Gastrocnemius medialis (tissue), 4 donors: ENCODE results near the gene MON1A.

ENCODE experiments used
- CTCF ChIP-seq, 5 experiments: fragments of 450-650 bp in 3 of 5; fragments of 200-600 bp in 2 of 5; sonication (generic) in 2 of 5; IDR thresholded peaks in 4 of 5; conservative IDR thresholded peaks in 1 of 5; 1 replicate in 4 of 5; 2 replicates in 1 of 5; pipeline ENCODE4 v1.5.1; 2016 to 2019; ENCODE audit warnings: antibody characterized with exemption in 5 of 5, mild to moderate bottlenecking in 3 of 5, moderate library complexity in 3 of 5
- POLR2A ChIP-seq, 2 donors: fragments of 450-650 bp; IDR thresholded peaks; one replicate each; pipeline ENCODE4 v1.6.1; 2017; ENCODE audit warnings: antibody characterized with exemption in 2 of 2, mild to moderate bottlenecking in 2 of 2, moderate library complexity in 2 of 2

GRCh38 chr3:49928481-49929017 lies 1.1 kb downstream of the MON1A start:
- TF ChIP-seq CTCF (IDR thresholded peaks at IDR 0.05 in 4 of 5, conservative IDR thresholded peaks at IDR 0.05 in 1 of 5) = no peak
- no peak for TF ChIP-seq POLR2A (IDR thresholded peaks at IDR 0.05)
